Trophoblast cell (in vitro differentiated cells and primary cell): Measurements from ENCODE around the gene ARRDC4.

Source experiments
- DNase-seq, 2 donors: peaks; one replicate each; pipeline ENCODE4 v3.0.0-alpha.2; 2016
- H2AFZ ChIP-seq: 2 replicates; pipeline ENCODE4 v1.6.1; 2013; ENCODE audit warnings: low read length, moderate library complexity, mild to moderate bottlenecking; ENCODE audit not compliant: insufficient read depth, poor library complexity
- H2AK5ac ChIP-seq: 2 replicates; pipeline ENCODE4 v1.6.1; 2013; ENCODE audit warnings: mild to moderate bottlenecking, low read length
- H2BK120ac ChIP-seq: 2 replicates; pipeline ENCODE4 v1.6.1; 2013; ENCODE audit warnings: low read length, mild to moderate bottlenecking, moderate library complexity; ENCODE audit not compliant: insufficient read depth, poor library complexity
- H2BK12ac ChIP-seq: 2 replicates; pipeline ENCODE4 v1.6.1; 2013; ENCODE audit warnings: mild to moderate bottlenecking, low read length, moderate library complexity
- H2BK5ac ChIP-seq: 2 replicates; pipeline ENCODE4 v1.6.1; 2013; ENCODE audit warnings: low read length, low read depth, moderate library complexity, mild to moderate bottlenecking; ENCODE audit not compliant: poor library complexity
- H3K14ac ChIP-seq: 2 replicates; pipeline ENCODE4 v1.6.1; 2013; ENCODE audit warnings: mild to moderate bottlenecking, low read length
- H3K18ac ChIP-seq: 2 replicates; pipeline ENCODE4 v1.6.1; 2013; ENCODE audit warnings: mild to moderate bottlenecking, low read length
- H3K23ac ChIP-seq: 2 replicates; pipeline ENCODE4 v1.6.1; 2013; ENCODE audit warnings: low read length
- H3K27ac ChIP-seq: 2 replicates; pipeline ENCODE4 v1.5.1; 2013; ENCODE audit warnings: low read depth, mild to moderate bottlenecking, inconsistent platforms, low read length, moderate library complexity
- H3K27me3 ChIP-seq: 2 replicates; pipeline ENCODE4 v1.6.1; 2013; ENCODE audit warnings: inconsistent platforms, mild to moderate bottlenecking, low read length, moderate library complexity; ENCODE audit not compliant: insufficient read depth
- H3K36me3 ChIP-seq, 2 experiments: 1 replicate in 1 of 2; 2 replicates in 1 of 2; pipeline ENCODE4 v1.6.1; 2013; ENCODE audit warnings: low read length in 2 of 2, mild to moderate bottlenecking in 2 of 2, moderate library complexity in 1 of 2; ENCODE audit not compliant: insufficient read depth in 2 of 2, control insufficient read depth in 1 of 2
- H3K4ac ChIP-seq: 2 replicates; pipeline ENCODE4 v1.6.1; 2013; ENCODE audit warnings: low read depth, mild to moderate bottlenecking, low read length, moderate library complexity
- H3K4me1 ChIP-seq, 2 experiments: 1 replicate in 1 of 2; 2 replicates in 1 of 2; pipeline ENCODE4 v1.6.1; 2013; ENCODE audit warnings: low read length in 2 of 2, mild to moderate bottlenecking in 2 of 2, moderate library complexity in 1 of 2; ENCODE audit not compliant: insufficient read depth in 2 of 2, control insufficient read depth in 1 of 2
- H3K4me2 ChIP-seq: 2 replicates; pipeline ENCODE4 v1.6.1; 2013; ENCODE audit warnings: inconsistent platforms, mild to moderate bottlenecking, low read length, moderate library complexity
- H3K4me3 ChIP-seq: 2 replicates; pipeline ENCODE4 v1.5.1; 2013; ENCODE audit warnings: mild to moderate bottlenecking, low read depth, low read length, inconsistent platforms
- H3K79me1 ChIP-seq: one replicate; pipeline ENCODE4 v1.6.1; 2013; ENCODE audit warnings: low read length
- H3K79me2 ChIP-seq: 2 replicates; pipeline ENCODE4 v1.6.1; 2013; ENCODE audit warnings: low read length, mild to moderate bottlenecking; ENCODE audit not compliant: control insufficient read depth, insufficient read depth, poor library complexity
- H3K9ac ChIP-seq: 2 replicates; pipeline ENCODE4 v1.6.1; 2013; ENCODE audit warnings: mild to moderate bottlenecking, low read length
- H3K9me3 ChIP-seq: 2 replicates; pipeline ENCODE4 v1.6.1; 2013; ENCODE audit warnings: low read depth, mild to moderate bottlenecking, control low read depth, inconsistent platforms, low read length; ENCODE audit not compliant: insufficient read depth
- H4K12ac ChIP-seq: 2 replicates; pipeline ENCODE4 v1.6.1; 2013; ENCODE audit warnings: low read depth, mild to moderate bottlenecking, low read length, moderate library complexity
- H4K8ac ChIP-seq: 2 replicates; pipeline ENCODE4 v1.6.1; 2013; ENCODE audit warnings: low read depth, mild to moderate bottlenecking, low read length, moderate library complexity
- H4K91ac ChIP-seq: one replicate; pipeline ENCODE4 v1.6.1; 2013; ENCODE audit warnings: low read depth, mild to moderate bottlenecking, low read length, moderate library complexity
- WGBS: extraction: QIAGEN DNeasy Blood & Tissue Kit; methylation state at CpG from one replicate; pipeline ENCODE4 v1.1.7; 2013; ENCODE audit warnings: missing lambda C conversion rate; ENCODE audit not compliant: insufficient read length, insufficient coverage; ENCODE audit errors: extremely low coverage; 5-methylcytosine and 5-hydroxymethylcytosine counted together

ARRDC4 gene

GRCh38 chr15:98003996-98004395 is 43.5 kb downstream of the ARRDC4 start:
- Histone ChIP-seq H3K23ac (no peak overlapping the region), H2AFZ (no peak overlapping the region), H4K12ac (no peak overlapping the region), H4K8ac (no peak overlapping the region), H3K18ac (no peak overlapping the region), H3K9ac (no peak overlapping the region), H3K9me3 (peaks cover 5% of the 10 kb centered on the region), H3K4me3 (no peak overlapping the region), H3K4me2 (no peak overlapping the region), H3K4ac (no peak overlapping the region), H2BK5ac (no peak overlapping the region), H3K27me3 (no peaks in the 10 kb centered on the region), H3K4me1 (peaks cover 4 to 19% of the 10 kb centered on the region in 2 experiments), H3K36me3 (no peaks in the 10 kb centered on the region), H4K91ac (no peak overlapping the region), H2AK5ac (no peak overlapping the region), H3K27ac (peak overlapping the region; percentile 19), H2BK12ac (no peak overlapping the region), H3K14ac (no peak overlapping the region), H3K79me1 (no peaks in the 10 kb centered on the region), H3K79me2 (no peaks in the 10 kb centered on the region), H2BK120ac (no peak overlapping the region)
- no CpG with 5 or more reads among the region's 3 CpGs for WGBS
- no peak for DNase-seq

GRCh38 chr15:98005659-98006058 is 45.2 kb downstream of the ARRDC4 start:
- H3K14ac ChIP-seq, result no peak overlapping the region
- H2AFZ ChIP-seq, result no peak overlapping the region
- peaks cover 5% of the 10 kb centered on the region for H3K9me3 ChIP-seq
- no peak for DNase-seq
- no peak overlapping the region for H4K12ac ChIP-seq
- no peak overlapping the region for H3K4me3 ChIP-seq
- no peak overlapping the region for H4K91ac ChIP-seq
- no peaks in the 10 kb centered on the region for H3K79me1 ChIP-seq
- H3K79me2 ChIP-seq, result no peaks in the 10 kb centered on the region
- H2AK5ac ChIP-seq, result no peak overlapping the region
- no peak overlapping the region for H3K18ac ChIP-seq
- no peak overlapping the region for H3K4ac ChIP-seq
- no peak overlapping the region for H2BK120ac ChIP-seq
- H3K4me2 ChIP-seq, result no peak overlapping the region
- H3K27me3 ChIP-seq, result no peaks in the 10 kb centered on the region
- peaks cover 4 to 17% of the 10 kb centered on the region in 2 experiments for H3K4me1 ChIP-seq
- H3K23ac ChIP-seq, result no peak overlapping the region
- H3K27ac ChIP-seq, result no peak overlapping the region
- no peaks in the 10 kb centered on the region for H3K36me3 ChIP-seq
- H3K9ac ChIP-seq, result no peak overlapping the region
- H2BK5ac ChIP-seq, result no peak overlapping the region
- no peak overlapping the region for H2BK12ac ChIP-seq
- no peak overlapping the region for H4K8ac ChIP-seq
- no CpG with 5 or more reads among the region's 9 CpGs for WGBS

GRCh38 chr15:98009169-98009568 is 48.7 kb downstream of the ARRDC4 start:
- Histone ChIP-seq H3K4me2 (no peak overlapping the region), H3K18ac (no peak overlapping the region), H3K36me3 (no peaks in the 10 kb centered on the region), H3K14ac (no peak overlapping the region), H3K27ac (no peak overlapping the region), H2BK120ac (no peak overlapping the region), H2AK5ac (no peak overlapping the region), H3K4me3 (no peak overlapping the region), H2BK12ac (no peak overlapping the region), H3K4me1 (no peaks in the 10 kb centered on the region), H3K27me3 (no peaks in the 10 kb centered on the region), H2AFZ (no peak overlapping the region), H3K9ac (no peak overlapping the region), H4K8ac (no peak overlapping the region), H2BK5ac (no peak overlapping the region), H4K91ac (no peak overlapping the region), H3K9me3 (no peaks in the 10 kb centered on the region), H3K79me1 (no peaks in the 10 kb centered on the region), H4K12ac (no peak overlapping the region), H3K4ac (no peak overlapping the region), H3K79me2 (no peaks in the 10 kb centered on the region), H3K23ac (no peak overlapping the region)
- no CpG with 5 or more reads among the region's 4 CpGs for whole genome bisulfite sequencing
- no peak for DNase-seq

- Histone ChIP-seq H3K18ac (no peak overlapping the region), H3K27ac (no peak overlapping the region), H3K4me1 (no peaks in the 10 kb centered on the region), H3K4me2 (no peak overlapping the region), H4K91ac (no peak overlapping the region), H3K27me3 (no peaks in the 10 kb centered on the region), H2BK12ac (no peak overlapping the region), H4K8ac (no peak overlapping the region), H3K9me3 (no peaks in the 10 kb centered on the region), H2AFZ (no peak overlapping the region), H2BK120ac (no peak overlapping the region), H3K4me3 (no peak overlapping the region), H3K79me1 (no peaks in the 10 kb centered on the region), H3K79me2 (no peaks in the 10 kb centered on the region), H3K9ac (no peak overlapping the region), H3K4ac (no peak overlapping the region), H2BK5ac (no peak overlapping the region), H3K14ac (no peak overlapping the region), H3K36me3 (no peaks in the 10 kb centered on the region), H3K23ac (no peak overlapping the region), H4K12ac (no peak overlapping the region), H2AK5ac (no peak overlapping the region)
- WGBS, result 100% methylated on average over 2 of the region's 6 CpGs
- DNase-seq, result no peak
Measured at GRCh38 chr15:98009971-98010370, 49.5 kb downstream of the ARRDC4 start.
